Cerebellar cortex (tissue), 1 donor: ENCODE measurements around the gene ARHGAP8.

ENCODE experiments used
- DNase-seq: peaks from one replicate; pipeline ENCODE4 v3.0.0-alpha.2; 2015; ENCODE audit warnings: low spot score

The ARHGAP8 gene

GRCh38 chr22:44909241-44909640 is 156.9 kb downstream of the ARHGAP8 start:
- DNase-seq, result no peak
